ENCODE data around the gene C9.

- TF ChIP-seq POLR2AphosphoS5 (IDR thresholded peaks at IDR 0.05; ENCODE audit: insufficient read depth in 1 of 2, low read depth in 1 of 2) (no peak), CTCF (IDR thresholded peaks at IDR 0.05) (no peak), POLR2A (IDR thresholded peaks at IDR 0.05) (no peak)
Observed at GRCh38 chr5:39328731-39329130, 35.6 kb downstream of the C9 start.

Data from vagina (tissue), 2 donors.